CD4-positive, alpha-beta T cell treated with Interleukin-10 for 1 hour (primary cell): ENCODE measurements around the gene GRIN2A.

Experiments used
- DNase-seq: peaks from one replicate; pipeline ENCODE4 v3.0.0-alpha.2; 2020

Gene GRIN2A

GRCh38 chr16:9957002-9957401 is 225.2 kb downstream of the GRIN2A start:
- no peak for DNase-seq

GRCh38 chr16:9955677-9956076 is 226.6 kb downstream of the GRIN2A start:
- DNase-seq = no peak

GRCh38 chr16:9953908-9954570 is 228.2 kb downstream of the GRIN2A start:
- no peak for DNase-seq

DNA sequence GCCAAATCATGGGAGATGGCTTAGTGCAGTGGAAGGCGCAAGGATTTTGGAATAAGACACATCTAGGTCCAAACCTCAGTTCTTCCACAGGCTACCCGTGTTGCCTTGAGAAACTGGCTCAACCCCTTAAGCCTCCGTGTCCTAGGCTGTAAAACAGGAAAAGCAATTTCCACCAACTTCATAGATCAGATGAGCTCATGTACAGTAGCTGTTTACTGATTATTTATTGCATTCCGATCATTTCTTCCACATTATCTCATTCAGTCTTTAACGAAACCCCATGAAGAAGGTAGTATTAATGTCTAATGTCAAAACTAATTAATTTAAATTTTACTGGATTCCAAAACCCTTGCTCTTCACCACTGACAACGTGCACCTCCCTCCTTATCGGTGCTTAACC is 231.6 kb downstream of the GRIN2A start:
- DNase-seq = no peak

- DNase-seq = no peak
These were observed 232.8 kb downstream of the GRIN2A start for GRCh38 chr16:9949396-9949795.

DNA sequence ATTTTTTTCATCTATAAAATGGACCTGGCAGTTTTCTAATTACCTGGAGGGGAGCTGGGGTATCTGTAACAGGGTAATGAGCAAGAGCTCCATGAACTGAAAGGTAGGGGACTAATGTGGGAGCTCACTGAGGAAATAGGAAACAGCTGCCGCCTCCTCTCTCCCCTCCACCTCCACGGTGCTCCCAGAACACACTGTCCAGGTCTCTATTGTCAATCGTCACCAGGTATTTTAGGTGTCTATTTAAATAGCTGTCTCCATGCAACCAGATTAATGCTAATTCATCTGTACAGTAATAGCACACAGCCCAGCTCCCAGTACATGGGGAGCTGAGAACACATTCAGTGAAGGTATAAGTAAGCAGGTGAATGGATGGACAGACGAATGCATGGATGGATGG is 233.3 kb downstream of the GRIN2A start:
- DNase-seq = no peak

- DNase-seq = no peak
These were observed 236.1 kb downstream of the GRIN2A start for GRCh38 chr16:9946022-9946720.

DNA sequence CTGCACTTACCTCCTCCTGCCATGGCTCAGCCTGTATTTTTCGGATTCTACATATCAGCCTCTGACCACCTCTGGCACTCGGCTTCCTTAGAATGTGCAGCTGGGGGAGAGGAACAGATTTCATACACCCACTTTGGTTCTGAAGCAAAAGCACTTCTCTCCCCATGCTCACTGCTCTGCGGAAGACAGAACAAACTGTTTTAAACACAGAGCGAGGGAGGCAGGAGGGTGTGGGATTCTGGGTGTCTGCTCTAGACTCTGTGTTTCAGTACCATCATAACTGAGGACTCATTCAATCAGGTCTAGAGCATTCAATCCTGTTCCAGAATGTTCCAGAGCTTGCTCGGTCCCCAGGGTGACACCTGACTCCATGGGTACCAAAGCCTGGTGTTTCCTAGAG is 239.1 kb downstream of the GRIN2A start:
- DNase-seq = no peak

- no peak for DNase-seq
These were observed 241.0 kb downstream of the GRIN2A start for GRCh38 chr16:9941245-9941644.

DNA sequence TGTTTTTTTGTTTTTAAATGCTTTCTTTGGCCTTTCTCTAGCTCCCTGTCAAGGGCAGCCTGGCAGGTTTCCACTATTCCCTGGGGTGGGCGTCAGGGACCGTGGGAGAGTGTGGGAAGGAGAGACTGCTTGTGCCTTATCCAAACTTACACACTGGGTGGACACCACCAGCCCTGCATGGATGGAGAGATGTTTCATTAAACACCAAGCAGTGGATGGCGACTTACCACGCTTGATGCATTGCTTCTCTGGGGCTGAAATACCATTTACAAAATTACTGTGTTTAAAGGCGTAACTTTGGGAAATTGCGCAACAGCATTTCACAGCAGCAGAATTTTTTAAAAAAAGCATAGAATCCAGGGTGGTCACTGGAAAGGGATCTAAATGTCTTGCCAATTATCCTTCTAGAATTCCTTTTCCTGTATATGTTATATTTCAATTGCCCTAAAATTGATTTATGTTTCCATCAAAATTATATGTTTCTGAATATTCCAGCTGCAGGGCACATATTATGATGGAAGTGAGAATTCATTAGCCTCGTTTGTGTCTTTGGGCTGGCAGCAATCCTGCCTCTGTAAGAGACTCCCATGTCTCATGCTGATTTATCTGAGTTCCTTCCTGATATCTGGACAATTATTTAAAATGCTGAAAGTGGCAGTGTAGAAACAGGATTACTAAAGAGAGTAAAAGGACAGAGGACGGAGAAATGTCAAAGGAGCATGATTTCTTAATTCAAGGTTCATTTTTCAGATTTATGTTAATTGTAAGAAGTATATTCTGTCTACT is 247.3 kb downstream of the GRIN2A start:
- DNase-seq = no peak

- no peak for DNase-seq
These were observed 249.1 kb downstream of the GRIN2A start for GRCh38 chr16:9932919-9933653.

- no peak for DNase-seq
These were observed 250.2 kb downstream of the GRIN2A start for GRCh38 chr16:9932000-9932399.

DNA sequence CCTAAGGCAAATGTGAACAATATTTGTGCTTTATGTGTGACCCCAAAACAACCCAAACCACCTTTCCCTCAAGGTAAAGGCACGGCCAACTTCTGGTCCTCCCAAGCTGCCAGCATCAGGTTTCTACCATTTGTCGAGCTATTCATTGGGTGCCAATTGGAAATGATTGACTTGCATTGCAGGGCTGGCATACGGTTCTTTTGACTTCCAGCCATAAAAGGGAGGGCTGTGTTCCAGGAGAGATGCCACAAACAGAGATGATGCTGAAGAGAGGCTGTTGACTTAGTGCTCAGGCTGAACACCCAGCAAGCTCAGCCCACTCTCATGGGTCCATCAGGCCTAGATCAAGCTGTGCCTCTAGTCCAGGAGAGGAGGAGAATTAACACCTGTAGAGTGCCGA is 252.4 kb downstream of the GRIN2A start:
- DNase-seq = no peak

GRCh38 chr16:9929313-9929712 is 252.9 kb downstream of the GRIN2A start:
- DNase-seq = no peak

DNA sequence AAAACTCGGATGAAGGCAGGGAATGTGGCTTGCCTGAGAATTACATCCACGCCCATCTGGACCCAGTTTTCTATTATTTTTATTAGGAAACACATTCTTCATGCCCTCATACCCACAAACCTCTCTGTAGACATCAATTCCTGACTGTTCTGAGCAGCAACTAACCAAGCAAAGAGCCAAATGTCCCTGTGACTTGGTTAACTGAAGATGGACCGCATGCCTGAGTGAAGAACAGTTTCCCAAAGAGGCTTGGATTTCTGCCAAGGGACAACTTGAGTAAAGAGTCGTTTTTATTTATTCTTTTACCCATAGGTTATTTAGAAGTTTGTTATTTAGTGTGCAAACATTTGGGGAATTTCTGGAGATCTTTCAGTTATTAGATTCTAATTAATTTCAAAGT is 259.8 kb downstream of the GRIN2A start:
- DNase-seq = no peak

GRCh38 chr16:9921997-9922396 is 260.2 kb downstream of the GRIN2A start:
- no peak for DNase-seq

- no peak for DNase-seq
These were observed 262.8 kb downstream of the GRIN2A start for GRCh38 chr16:9919460-9919859.

DNA sequence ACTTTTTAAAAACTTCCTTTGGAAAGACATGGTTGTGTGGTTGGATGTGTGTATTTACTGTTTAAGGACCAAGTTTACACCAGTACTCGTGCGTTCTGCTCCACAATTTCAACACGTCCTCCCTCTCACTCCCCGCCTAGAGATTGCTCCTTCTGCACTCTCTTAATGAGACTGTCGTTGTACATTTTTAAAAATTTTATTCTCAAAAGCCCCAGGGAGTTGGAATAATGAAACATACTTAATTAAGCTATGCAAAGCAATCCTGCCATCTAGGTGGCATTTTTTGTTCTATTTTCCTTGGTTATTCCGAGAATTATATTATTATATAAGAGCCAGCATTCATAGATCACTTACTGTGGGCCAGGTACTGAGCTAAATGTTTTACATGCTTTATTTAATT is 264.5 kb downstream of the GRIN2A start:
- no peak for DNase-seq

- no peak for DNase-seq
These were observed 268.5 kb downstream of the GRIN2A start for GRCh38 chr16:9913604-9914326.

DNA sequence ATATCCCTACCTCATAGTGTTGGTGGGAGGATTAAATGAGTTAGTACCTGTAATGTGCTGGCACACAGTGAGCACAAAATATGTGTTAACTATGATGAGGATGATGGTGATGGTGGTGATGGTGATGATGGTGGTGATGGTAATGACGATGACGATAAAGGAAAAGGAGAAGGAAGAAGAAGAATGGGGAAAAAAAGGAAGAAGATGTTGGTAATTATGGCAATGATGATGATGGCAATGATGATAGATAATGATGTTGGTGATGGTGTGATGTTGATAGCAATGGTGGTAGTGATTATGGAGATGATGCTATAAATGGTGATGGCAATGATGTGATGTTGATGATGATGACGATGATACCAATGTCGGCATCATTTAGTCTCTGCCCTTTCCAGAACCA is 270.2 kb downstream of the GRIN2A start:
- no peak for DNase-seq

GRCh38 chr16:9911231-9911630 is 271.0 kb downstream of the GRIN2A start:
- no peak for DNase-seq

DNA sequence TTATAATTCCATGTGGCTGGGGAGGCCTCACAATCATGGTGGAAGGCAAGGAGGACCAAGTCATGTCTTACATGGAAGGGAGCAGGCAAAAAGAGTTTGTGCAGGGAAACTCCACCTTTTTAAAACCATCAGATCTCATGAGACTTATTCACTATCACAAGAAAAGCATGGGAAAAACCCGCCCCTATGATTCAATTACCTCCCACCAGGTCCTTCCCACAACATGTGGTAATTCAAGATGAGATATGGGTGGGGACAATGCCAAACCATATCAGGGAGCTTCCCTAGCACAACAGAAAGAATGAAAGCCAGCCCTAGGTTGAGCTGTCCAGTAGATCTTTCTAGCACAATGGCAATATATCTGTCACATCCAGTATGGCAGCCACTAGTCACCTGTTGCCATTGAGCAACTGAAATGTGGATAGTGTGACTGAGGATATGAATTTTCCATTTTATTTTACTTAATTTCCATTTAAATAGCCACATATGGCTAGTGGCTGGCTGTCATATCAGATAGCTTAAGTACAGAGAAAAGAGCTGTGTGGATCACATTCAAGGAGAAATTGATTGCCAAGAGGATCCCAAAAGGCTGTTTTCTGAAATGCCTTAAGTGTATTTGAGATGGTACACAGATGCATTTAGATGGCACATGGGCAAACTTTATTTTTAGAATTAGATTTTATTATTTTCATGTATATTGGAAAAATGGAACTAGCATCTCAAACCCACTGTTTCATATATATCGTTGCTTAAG is 273.0 kb downstream of the GRIN2A start:
- no peak for DNase-seq
